Endometrial microvascular endothelial cells (primary cell): ENCODE measurements around the gene DYDC1. TPM values are rescaled to one million over a fixed set of nuclear protein-coding genes. Genes with fewer than 3 reads are reported as not detected.
"Not testable (repeated sequence)": the region's sequence is repeated elsewhere in the genome, so short reads cannot be mapped to it uniquely, and the experiment has no call there.

Experiments used
- in situ Hi-C: cut with HindIII; loops from 2 replicates; pipeline ENCODE4 v1.10.0; 2017; ENCODE audit warnings: low sequenced_read_pairs, low pct_unique_long_range_greater_than_20kb; ENCODE audit errors: inconsistent ontology term
- total RNA-seq: library from RNA; depleted of rRNA; stranded (reverse); fragments of >200 nt; gene quantifications from one replicate; pipeline ENCODE4 v1.2.3, GENCODE V29; 2015; ENCODE audit errors: inconsistent ontology term

Gene DYDC1
- total RNA-seq, 1 donor from 2014 or later = not detected

- in situ Hi-C loops = no loop called here
These were observed 5.3 kb downstream of the DYDC1 start for GRCh38 chr10:80351220-80351619.

- in situ Hi-C loops = no loop called here
These were observed 6.3 kb downstream of the DYDC1 start for GRCh38 chr10:80350251-80350650.

- in situ Hi-C loops = no loop called here
These were observed 11.6 kb downstream of the DYDC1 start for GRCh38 chr10:80344912-80345311.

- in situ Hi-C loops = no loop called here
These were observed 12.3 kb downstream of the DYDC1 start for GRCh38 chr10:80344276-80344675.

- in situ Hi-C loops = no loop called here
These were observed 22.6 kb downstream of the DYDC1 start for GRCh38 chr10:80333983-80334382.

- in situ Hi-C loops = no loop called here
These were observed 31.6 kb downstream of the DYDC1 start for GRCh38 chr10:80324891-80325364.

GRCh38 chr10:80324086-80324485 lies 32.5 kb downstream of the DYDC1 start:
- in situ Hi-C loops = no loop called here

GRCh38 chr10:80323311-80323710 lies 33.2 kb downstream of the DYDC1 start:
- in situ Hi-C loops = no loop called here

- in situ Hi-C loops = no loop called here
These were observed 33.8 kb downstream of the DYDC1 start for GRCh38 chr10:80322711-80323110.

GRCh38 chr10:80322158-80322557 lies 34.4 kb downstream of the DYDC1 start:
- in situ Hi-C loops = no loop called here

GRCh38 chr10:80321183-80321582 lies 35.4 kb downstream of the DYDC1 start:
- in situ Hi-C loops = no loop called here

GRCh38 chr10:80320377-80320776 lies 36.2 kb downstream of the DYDC1 start:
- in situ Hi-C loops = no loop called here

- in situ Hi-C loops = no loop called here
These were observed 36.7 kb downstream of the DYDC1 start for GRCh38 chr10:80319725-80320290.

- in situ Hi-C loops = no loop called here
These were observed 37.2 kb downstream of the DYDC1 start for GRCh38 chr10:80319318-80319717.

GRCh38 chr10:80318742-80319141 lies 37.8 kb downstream of the DYDC1 start:
- in situ Hi-C loops = no loop called here

GRCh38 chr10:80315391-80315790 lies 41.2 kb downstream of the DYDC1 start:
- in situ Hi-C loops = no loop called here

GRCh38 chr10:80313523-80313922 lies 43.0 kb downstream of the DYDC1 start:
- in situ Hi-C loops = no loop called here

GRCh38 chr10:80305989-80306388 lies 50.6 kb downstream of the DYDC1 start:
- in situ Hi-C loops = not testable (repeated sequence)

- in situ Hi-C loops = no loop called here
These were observed 59.6 kb downstream of the DYDC1 start for GRCh38 chr10:80296942-80297341.

- in situ Hi-C loops = no loop called here
These were observed 63.8 kb downstream of the DYDC1 start for GRCh38 chr10:80292607-80293239.
